ENCODE measurements around the gene UBB. TPM values are rescaled to one million over a fixed set of nuclear protein-coding genes. Genes with fewer than 3 reads are reported as not detected.

Gene UBB
- total and polyA plus RNA-seq, 2 experiments from 2014 or later: 871 to 1,692 TPM

DNA sequence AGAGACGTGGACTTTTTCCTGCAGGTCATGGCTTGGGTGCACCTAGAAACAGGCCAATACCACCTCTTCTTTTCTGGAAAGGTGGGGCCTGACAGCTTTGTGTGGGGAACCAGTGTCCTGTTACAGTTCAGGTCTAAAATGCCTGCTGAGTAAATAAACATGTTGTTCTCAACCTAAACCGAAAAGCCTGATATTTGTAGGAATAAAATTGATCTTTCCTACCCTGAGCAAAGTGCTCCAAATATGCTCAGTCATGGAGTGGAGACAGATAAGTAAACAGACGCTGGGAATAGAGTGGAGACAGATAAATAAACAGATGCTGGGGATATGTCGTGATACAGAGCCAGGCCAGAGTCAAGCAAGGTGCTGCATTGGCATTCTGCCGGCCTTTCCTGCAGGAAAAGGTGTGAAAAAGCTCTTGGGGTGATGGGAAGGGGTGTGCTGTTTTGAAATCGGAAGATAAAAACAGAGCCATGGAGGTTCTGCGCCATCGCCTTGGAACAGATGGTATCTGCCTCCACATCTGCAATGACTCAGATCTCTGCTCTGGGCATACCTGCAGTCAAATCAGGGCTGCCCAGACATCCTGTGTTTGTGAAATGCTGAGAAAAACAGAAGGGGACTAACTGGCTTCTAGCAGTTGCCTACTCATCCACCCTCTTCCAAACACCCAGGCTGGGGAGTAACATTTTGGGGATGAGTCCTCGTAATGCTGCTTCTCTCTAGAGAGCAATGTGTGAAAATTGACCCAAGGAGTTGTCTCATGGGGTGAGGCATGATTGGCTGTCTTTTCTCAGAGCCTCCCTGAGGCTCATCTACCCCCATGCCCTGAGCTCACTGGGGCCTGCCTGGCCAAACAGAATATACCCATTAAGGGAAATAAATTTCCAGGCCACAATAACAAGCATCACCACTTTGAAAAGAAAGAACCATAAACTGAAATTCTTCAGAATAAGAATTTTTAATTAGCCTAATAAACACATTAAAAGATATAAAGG, 17.7 kb downstream of the UBB start:
- Mint-ChIP-seq H3K27me3 (ENCODE audit: insufficient read depth, low read depth, poor library complexity) (peaks cover 5% of the 10 kb centered on the region), H3K9me3 (no peaks in the 10 kb centered on the region), H3K4me3 (no peak overlapping the region), H3K4me1 (peaks cover 21% of the 10 kb centered on the region), H3K27ac (peak overlapping the region; percentile 85), H3K36me3 (ENCODE audit: low read depth) (no peaks in the 10 kb centered on the region)
- no peak for DNase-seq (ENCODE audit: low spot score)
- Histone ChIP-seq H3K4me1 (ENCODE audit: insufficient read depth) (peaks cover 19% of the 10 kb centered on the region), H3K27me3 (ENCODE audit: insufficient read depth) (no peaks in the 10 kb centered on the region), H3K9me2 (ENCODE audit: insufficient read depth) (no peaks in the 10 kb centered on the region), H3F3A (replicated peaks; ENCODE audit: low read depth) (no peaks in the 10 kb centered on the region), H3K27ac (ENCODE audit: low read depth) (peak overlapping the region; percentile 66), H3K4me3 (no peak overlapping the region), H3K79me2 (replicated peaks; ENCODE audit: insufficient read depth) (no peaks in the 10 kb centered on the region), H3K36me3 (ENCODE audit: insufficient read depth) (no peaks in the 10 kb centered on the region), H2AFZ (no peak overlapping the region), H3K4me2 (no peak overlapping the region), H4K20me1 (replicated peaks; ENCODE audit: insufficient read depth) (no peaks in the 10 kb centered on the region)
- ATAC-seq: peak; percentile 79
- TF ChIP-seq, protein P1, sequence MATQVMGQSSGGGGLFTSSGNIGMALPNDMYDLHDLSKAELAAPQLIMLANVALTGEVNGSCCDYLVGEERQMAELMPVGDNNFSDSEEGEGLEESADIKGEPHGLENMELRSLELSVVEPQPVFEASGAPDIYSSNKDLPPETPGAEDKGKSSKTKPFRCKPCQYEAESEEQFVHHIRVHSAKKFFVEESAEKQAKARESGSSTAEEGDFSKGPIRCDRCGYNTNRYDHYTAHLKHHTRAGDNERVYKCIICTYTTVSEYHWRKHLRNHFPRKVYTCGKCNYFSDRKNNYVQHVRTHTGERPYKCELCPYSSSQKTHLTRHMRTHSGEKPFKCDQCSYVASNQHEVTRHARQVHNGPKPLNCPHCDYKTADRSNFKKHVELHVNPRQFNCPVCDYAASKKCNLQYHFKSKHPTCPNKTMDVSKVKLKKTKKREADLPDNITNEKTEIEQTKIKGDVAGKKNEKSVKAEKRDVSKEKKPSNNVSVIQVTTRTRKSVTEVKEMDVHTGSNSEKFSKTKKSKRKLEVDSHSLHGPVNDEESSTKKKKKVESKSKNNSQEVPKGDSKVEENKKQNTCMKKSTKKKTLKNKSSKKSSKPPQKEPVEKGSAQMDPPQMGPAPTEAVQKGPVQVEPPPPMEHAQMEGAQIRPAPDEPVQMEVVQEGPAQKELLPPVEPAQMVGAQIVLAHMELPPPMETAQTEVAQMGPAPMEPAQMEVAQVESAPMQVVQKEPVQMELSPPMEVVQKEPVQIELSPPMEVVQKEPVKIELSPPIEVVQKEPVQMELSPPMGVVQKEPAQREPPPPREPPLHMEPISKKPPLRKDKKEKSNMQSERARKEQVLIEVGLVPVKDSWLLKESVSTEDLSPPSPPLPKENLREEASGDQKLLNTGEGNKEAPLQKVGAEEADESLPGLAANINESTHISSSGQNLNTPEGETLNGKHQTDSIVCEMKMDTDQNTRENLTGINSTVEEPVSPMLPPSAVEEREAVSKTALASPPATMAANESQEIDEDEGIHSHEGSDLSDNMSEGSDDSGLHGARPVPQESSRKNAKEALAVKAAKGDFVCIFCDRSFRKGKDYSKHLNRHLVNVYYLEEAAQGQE (IDR thresholded peaks at IDR 0.05; ENCODE audit: unreplicated experiment): no peak
- TF ChIP-seq STAT1 (IDR thresholded peaks at IDR 0.05; ENCODE audit: unreplicated experiment): no peak
- TF ChIP-seq EZH2phosphoT487 (IDR thresholded peaks at IDR 0.05; ENCODE audit: unreplicated experiment): no peak
- TF ChIP-seq NANOG (IDR thresholded peaks at IDR 0.05; ENCODE audit: borderline replicate concordance): no peak
- no peak for TF ChIP-seq CREB1 (CRISPR knock-in tag; IDR thresholded peaks at IDR 0.05; ENCODE audit: low read depth)
- TF ChIP-seq ZNF114 (CRISPR knock-in tag; IDR thresholded peaks at IDR 0.05): no peak
- no peak for TF ChIP-seq POLR2AphosphoS5 (IDR thresholded peaks at IDR 0.05; ENCODE audit: low read depth)
- TF ChIP-seq, protein P2, sequence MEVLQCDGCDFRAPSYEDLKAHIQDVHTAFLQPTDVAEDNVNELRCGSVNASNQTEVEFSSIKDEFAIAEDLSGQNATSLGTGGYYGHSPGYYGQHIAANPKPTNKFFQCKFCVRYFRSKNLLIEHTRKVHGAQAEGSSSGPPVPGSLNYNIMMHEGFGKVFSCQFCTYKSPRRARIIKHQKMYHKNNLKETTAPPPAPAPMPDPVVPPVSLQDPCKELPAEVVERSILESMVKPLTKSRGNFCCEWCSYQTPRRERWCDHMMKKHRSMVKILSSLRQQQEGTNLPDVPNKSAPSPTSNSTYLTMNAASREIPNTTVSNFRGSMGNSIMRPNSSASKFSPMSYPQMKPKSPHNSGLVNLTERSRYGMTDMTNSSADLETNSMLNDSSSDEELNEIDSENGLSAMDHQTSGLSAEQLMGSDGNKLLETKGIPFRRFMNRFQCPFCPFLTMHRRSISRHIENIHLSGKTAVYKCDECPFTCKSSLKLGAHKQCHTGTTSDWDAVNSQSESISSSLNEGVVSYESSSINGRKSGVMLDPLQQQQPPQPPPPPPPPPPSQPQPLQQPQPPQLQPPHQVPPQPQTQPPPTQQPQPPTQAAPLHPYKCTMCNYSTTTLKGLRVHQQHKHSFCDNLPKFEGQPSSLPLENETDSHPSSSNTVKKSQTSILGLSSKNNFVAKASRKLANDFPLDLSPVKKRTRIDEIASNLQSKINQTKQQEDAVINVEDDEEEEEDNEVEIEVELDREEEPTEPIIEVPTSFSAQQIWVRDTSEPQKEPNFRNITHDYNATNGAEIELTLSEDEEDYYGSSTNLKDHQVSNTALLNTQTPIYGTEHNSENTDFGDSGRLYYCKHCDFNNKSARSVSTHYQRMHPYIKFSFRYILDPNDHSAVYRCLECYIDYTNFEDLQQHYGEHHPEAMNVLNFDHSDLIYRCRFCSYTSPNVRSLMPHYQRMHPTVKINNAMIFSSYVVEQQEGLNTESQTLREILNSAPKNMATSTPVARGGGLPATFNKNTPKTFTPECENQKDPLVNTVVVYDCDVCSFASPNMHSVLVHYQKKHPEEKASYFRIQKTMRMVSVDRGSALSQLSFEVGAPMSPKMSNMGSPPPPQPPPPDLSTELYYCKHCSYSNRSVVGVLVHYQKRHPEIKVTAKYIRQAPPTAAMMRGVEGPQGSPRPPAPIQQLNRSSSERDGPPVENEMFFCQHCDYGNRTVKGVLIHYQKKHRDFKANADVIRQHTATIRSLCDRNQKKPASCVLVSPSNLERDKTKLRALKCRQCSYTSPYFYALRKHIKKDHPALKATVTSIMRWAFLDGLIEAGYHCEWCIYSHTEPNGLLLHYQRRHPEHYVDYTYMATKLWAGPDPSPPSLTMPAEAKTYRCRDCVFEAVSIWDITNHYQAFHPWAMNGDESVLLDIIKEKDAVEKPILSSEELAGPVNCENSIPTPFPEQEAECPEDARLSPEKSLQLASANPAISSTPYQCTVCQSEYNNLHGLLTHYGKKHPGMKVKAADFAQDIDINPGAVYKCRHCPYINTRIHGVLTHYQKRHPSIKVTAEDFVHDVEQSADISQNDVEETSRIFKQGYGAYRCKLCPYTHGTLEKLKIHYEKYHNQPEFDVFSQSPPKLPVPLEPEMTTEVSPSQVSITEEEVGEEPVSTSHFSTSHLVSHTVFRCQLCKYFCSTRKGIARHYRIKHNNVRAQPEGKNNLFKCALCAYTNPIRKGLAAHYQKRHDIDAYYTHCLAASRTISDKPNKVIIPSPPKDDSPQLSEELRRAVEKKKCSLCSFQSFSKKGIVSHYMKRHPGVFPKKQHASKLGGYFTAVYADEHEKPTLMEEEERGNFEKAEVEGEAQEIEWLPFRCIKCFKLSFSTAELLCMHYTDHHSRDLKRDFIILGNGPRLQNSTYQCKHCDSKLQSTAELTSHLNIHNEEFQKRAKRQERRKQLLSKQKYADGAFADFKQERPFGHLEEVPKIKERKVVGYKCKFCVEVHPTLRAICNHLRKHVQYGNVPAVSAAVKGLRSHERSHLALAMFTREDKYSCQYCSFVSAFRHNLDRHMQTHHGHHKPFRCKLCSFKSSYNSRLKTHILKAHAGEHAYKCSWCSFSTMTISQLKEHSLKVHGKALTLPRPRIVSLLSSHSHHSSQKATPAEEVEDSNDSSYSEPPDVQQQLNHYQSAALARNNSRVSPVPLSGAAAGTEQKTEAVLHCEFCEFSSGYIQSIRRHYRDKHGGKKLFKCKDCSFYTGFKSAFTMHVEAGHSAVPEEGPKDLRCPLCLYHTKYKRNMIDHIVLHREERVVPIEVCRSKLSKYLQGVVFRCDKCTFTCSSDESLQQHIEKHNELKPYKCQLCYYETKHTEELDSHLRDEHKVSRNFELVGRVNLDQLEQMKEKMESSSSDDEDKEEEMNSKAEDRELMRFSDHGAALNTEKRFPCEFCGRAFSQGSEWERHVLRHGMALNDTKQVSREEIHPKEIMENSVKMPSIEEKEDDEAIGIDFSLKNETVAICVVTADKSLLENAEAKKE (CRISPR knock-in tag; IDR thresholded peaks at IDR 0.05): no peak
- TF ChIP-seq ZNF331 (CRISPR knock-in tag; IDR thresholded peaks at IDR 0.05; ENCODE audit: low read depth): no peak
- TF ChIP-seq, protein P3, sequence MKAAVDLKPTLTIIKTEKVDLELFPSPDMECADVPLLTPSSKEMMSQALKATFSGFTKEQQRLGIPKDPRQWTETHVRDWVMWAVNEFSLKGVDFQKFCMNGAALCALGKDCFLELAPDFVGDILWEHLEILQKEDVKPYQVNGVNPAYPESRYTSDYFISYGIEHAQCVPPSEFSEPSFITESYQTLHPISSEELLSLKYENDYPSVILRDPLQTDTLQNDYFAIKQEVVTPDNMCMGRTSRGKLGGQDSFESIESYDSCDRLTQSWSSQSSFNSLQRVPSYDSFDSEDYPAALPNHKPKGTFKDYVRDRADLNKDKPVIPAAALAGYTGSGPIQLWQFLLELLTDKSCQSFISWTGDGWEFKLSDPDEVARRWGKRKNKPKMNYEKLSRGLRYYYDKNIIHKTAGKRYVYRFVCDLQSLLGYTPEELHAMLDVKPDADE (IDR thresholded peaks at IDR 0.05): no peak
- TF ChIP-seq, protein P4, sequence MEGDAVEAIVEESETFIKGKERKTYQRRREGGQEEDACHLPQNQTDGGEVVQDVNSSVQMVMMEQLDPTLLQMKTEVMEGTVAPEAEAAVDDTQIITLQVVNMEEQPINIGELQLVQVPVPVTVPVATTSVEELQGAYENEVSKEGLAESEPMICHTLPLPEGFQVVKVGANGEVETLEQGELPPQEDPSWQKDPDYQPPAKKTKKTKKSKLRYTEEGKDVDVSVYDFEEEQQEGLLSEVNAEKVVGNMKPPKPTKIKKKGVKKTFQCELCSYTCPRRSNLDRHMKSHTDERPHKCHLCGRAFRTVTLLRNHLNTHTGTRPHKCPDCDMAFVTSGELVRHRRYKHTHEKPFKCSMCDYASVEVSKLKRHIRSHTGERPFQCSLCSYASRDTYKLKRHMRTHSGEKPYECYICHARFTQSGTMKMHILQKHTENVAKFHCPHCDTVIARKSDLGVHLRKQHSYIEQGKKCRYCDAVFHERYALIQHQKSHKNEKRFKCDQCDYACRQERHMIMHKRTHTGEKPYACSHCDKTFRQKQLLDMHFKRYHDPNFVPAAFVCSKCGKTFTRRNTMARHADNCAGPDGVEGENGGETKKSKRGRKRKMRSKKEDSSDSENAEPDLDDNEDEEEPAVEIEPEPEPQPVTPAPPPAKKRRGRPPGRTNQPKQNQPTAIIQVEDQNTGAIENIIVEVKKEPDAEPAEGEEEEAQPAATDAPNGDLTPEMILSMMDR (conservative IDR thresholded peaks at IDR 0.05; ENCODE audit: low read depth in 2 of 2): no peak
- no peak for TF ChIP-seq EZH2 (IDR thresholded peaks at IDR 0.05; ENCODE audit: low read depth, unreplicated experiment)
- TF ChIP-seq JUNB (IDR thresholded peaks at IDR 0.05; ENCODE audit: unreplicated experiment): no peak

All from GM23338 (cell line).